Measurements from ENCODE around the gene SIK3. TPM values are rescaled to one million over a fixed set of nuclear protein-coding genes. Genes with fewer than 3 reads are reported as not detected.

The SIK3 gene
- total RNA-seq, 4 donors from 2014 or later: 31.7 to 56.1 (median 45.3) TPM

- Histone ChIP-seq H3K27me3 (no peaks in the 10 kb centered on the region), H3K4me1 (peaks cover 9 to 53% (median 13%) of the 10 kb centered on the region in 3 donors), H3K4me3 (no peak overlapping the region), H3K27ac (peak overlapping the region in 2 of 4 donors; percentile 3 to 41), H3K9me3 (no peaks in the 10 kb centered on the region), H3K36me3 (no peaks in the 10 kb centered on the region)
- no peak for ATAC-seq
- WGBS, 2 donors (ENCODE audit: low coverage in 1 of 2): 38 to 45% methylated on average over 3 to 4 of the region's 5 CpGs
- no peak for TF ChIP-seq POLR2AphosphoS5 (IDR thresholded peaks at IDR 0.05)
- no peak for TF ChIP-seq CTCF (IDR thresholded peaks at IDR 0.05)
- TF ChIP-seq EP300 (IDR thresholded peaks at IDR 0.05): no peak
- TF ChIP-seq POLR2A (IDR thresholded peaks at IDR 0.05): no peak
These were observed 53.0 kb downstream of the SIK3 start for GRCh38 chr11:117045196-117045595.

- H3K27ac ChIP-seq: peak overlapping the region in 1 of 4 donors; percentile 41
- no peaks in the 10 kb centered on the region for H3K27me3 ChIP-seq
- WGBS, 2 donors (ENCODE audit: low coverage in 1 of 2): 77 to 81% methylated on average over 7 of the region's 7 CpGs
- H3K4me3 ChIP-seq: no peak overlapping the region
- no peaks in the 10 kb centered on the region for H3K36me3 ChIP-seq
- peaks cover 12 to 60% (median 19%) of the 10 kb centered on the region in 3 donors for H3K4me1 ChIP-seq
- ATAC-seq: no peak
- TF ChIP-seq POLR2A (IDR thresholded peaks at IDR 0.05) (no peak), CTCF (IDR thresholded peaks at IDR 0.05) (no peak), POLR2AphosphoS5 (IDR thresholded peaks at IDR 0.05) (no peak), EP300 (IDR thresholded peaks at IDR 0.05) (no peak)
- no peaks in the 10 kb centered on the region for H3K9me3 ChIP-seq
These were observed 53.8 kb downstream of the SIK3 start for GRCh38 chr11:117044287-117045035.

- peaks cover 18 to 72% (median 22%) of the 10 kb centered on the region in 3 donors for H3K4me1 ChIP-seq
- H3K9me3 ChIP-seq: no peaks in the 10 kb centered on the region
- H3K27me3 ChIP-seq: no peaks in the 10 kb centered on the region
- ATAC-seq: no peak
- H3K36me3 ChIP-seq: no peaks in the 10 kb centered on the region
- 74 to 83% methylated on average over 3 of the region's 3 CpGs for WGBS, 2 donors (ENCODE audit: low coverage in 1 of 2)
- no peak overlapping the region for H3K4me3 ChIP-seq
- no peak overlapping the region for H3K27ac ChIP-seq
- no peak for TF ChIP-seq CTCF (IDR thresholded peaks at IDR 0.05)
- no peak for TF ChIP-seq EP300 (IDR thresholded peaks at IDR 0.05)
- TF ChIP-seq POLR2A (IDR thresholded peaks at IDR 0.05): no peak
- TF ChIP-seq POLR2AphosphoS5 (IDR thresholded peaks at IDR 0.05): no peak
These were observed 55.5 kb downstream of the SIK3 start for GRCh38 chr11:117042689-117043088.

- 17 to 85% methylated on average over 1 of the region's 1 CpG for WGBS, 2 donors (ENCODE audit: low coverage in 1 of 2)
- TF ChIP-seq EP300 (IDR thresholded peaks at IDR 0.05) (no peak), CTCF (IDR thresholded peaks at IDR 0.05) (no peak), POLR2A (IDR thresholded peaks at IDR 0.05) (no peak)
- no peak for ATAC-seq
These were observed 58.3 kb downstream of the SIK3 start for GRCh38 chr11:117039900-117040299.

GRCh38 chr11:117039270-117039669, 59.0 kb downstream of the SIK3 start:
- H3K4me3 ChIP-seq: no peak overlapping the region
- no peak overlapping the region for H3K27ac ChIP-seq
- no peaks in the 10 kb centered on the region for H3K9me3 ChIP-seq
- TF ChIP-seq EP300 (IDR thresholded peaks at IDR 0.05) (no peak), CTCF (IDR thresholded peaks at IDR 0.05) (no peak), POLR2A (IDR thresholded peaks at IDR 0.05) (no peak), POLR2AphosphoS5 (IDR thresholded peaks at IDR 0.05) (no peak)
- ATAC-seq: no peak
- 83 to 94% methylated on average over 3 of the region's 3 CpGs for WGBS, 2 donors (ENCODE audit: low coverage in 1 of 2)
- no peaks in the 10 kb centered on the region for H3K27me3 ChIP-seq
- peaks cover 13 to 70% (median 19%) of the 10 kb centered on the region in 3 donors for H3K4me1 ChIP-seq
- no peaks in the 10 kb centered on the region for H3K36me3 ChIP-seq

More at GRCh38 chr11:117039900-117040299, 58.3 kb downstream of the SIK3 start:
- H3K36me3 ChIP-seq: no peaks in the 10 kb centered on the region
- no peak overlapping the region for H3K27ac ChIP-seq
- no peaks in the 10 kb centered on the region for H3K27me3 ChIP-seq
- peaks cover 16 to 70% (median 26%) of the 10 kb centered on the region in 3 donors for H3K4me1 ChIP-seq
- H3K9me3 ChIP-seq: no peaks in the 10 kb centered on the region
- no peak overlapping the region for H3K4me3 ChIP-seq

Measured in gastroesophageal sphincter (tissue), 4 donors.